Activated CD4-positive, alpha-beta T cell treated with anti-CD3 and anti-CD28 coated beads for 36 hours (primary cell): Measurements from ENCODE around the gene PPARGC1A. TPM values are rescaled to one million over a fixed set of nuclear protein-coding genes. Genes with fewer than 3 reads are reported as not detected.

ENCODE experiments used
- ATAC-seq: fragments of 200-7000 bp; cut with Tn5 transposase; one replicate; pipeline ENCODE4 v1.10.0; 2021; ENCODE audit warnings: mild to moderate bottlenecking, moderate library complexity
- CTCF ChIA-PET: fragments of 350-600 bp; sonication (Branson Sonifier 250); formaldehyde crosslinking; loops from one replicate; lab custom pipeline; 2021; ENCODE audit warnings: antibody characterized with exemption; lab: Charles Lee
- POLR2A ChIA-PET: fragments of 350-600 bp; sonication (Branson Sonifier 250); formaldehyde crosslinking; loops from one replicate; lab custom pipeline; 2021; ENCODE audit warnings: antibody characterized with exemption, inconsistent platforms; lab: Charles Lee
- DNase-seq: peaks from one replicate; pipeline ENCODE4 v3.0.0-alpha.2; 2020
- H3K27ac Mint-ChIP-seq: one replicate; pipeline ENCODE4 v1.8.0; 2021; ENCODE audit warnings: mixed read lengths
- H3K27me3 Mint-ChIP-seq: one replicate; pipeline ENCODE4 v1.8.0; 2021; ENCODE audit warnings: mixed read lengths
- H3K36me3 Mint-ChIP-seq: one replicate; pipeline ENCODE4 v1.8.0; 2021; ENCODE audit warnings: low read depth, mixed read lengths
- H3K4me1 Mint-ChIP-seq: one replicate; pipeline ENCODE4 v1.8.0; 2021; ENCODE audit warnings: mixed read lengths
- H3K4me3 Mint-ChIP-seq: one replicate; pipeline ENCODE4 v1.8.0; 2021; ENCODE audit warnings: mild to moderate bottlenecking, moderate library complexity, mixed read lengths
- H3K9me3 Mint-ChIP-seq: one replicate; pipeline ENCODE4 v1.8.0; 2021; ENCODE audit warnings: low read depth, mixed read lengths
- intact Hi-C, 2 experiments: fragments of 100-400 bp; cut with DNase I in 1 of 2; cut with micrococcal nuclease in 1 of 2; formaldehyde crosslinking; loops; one replicate each; pipeline versions ENCODE4 v1.14.2 to v1.15.1; 2022 to 2024; cut with DNase I, micrococcal nuclease
- total RNA-seq, 2 experiments: library from RNA; stranded (reverse); gene quantifications; one replicate each; pipeline ENCODE4 v1.2.3, GENCODE V29; 2021

Gene PPARGC1A
- total RNA-seq, 2 experiments from 2014 or later, result not detected

DNA sequence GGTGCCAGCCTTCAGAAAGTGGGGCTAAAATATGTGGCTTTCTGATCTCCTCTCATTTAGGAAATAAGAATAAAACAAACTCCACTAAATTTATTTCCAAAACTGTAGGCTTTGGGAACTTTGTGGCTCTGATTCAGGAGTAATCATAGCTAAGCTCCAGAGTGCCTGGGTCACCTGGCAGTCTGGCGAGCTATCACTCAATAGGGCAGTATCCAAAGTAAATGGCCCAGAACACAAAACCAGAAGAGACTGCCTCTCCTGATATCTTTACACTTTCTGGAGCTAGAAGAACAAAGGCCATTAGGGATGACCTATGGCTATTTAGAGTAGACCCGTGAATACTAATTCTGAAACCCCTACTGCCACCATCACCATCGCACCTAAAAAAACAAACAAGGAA, 17.0 kb upstream of the PPARGC1A start:
- ChIA-PET POLR2A (no interaction called here), CTCF (no interaction called here)
- Mint-ChIP-seq H3K4me3 (no peak overlapping the region), H3K27ac (no peak overlapping the region), H3K9me3 (no peaks in the 10 kb centered on the region), H3K36me3 (no peaks in the 10 kb centered on the region), H3K4me1 (no peaks in the 10 kb centered on the region), H3K27me3 (no peaks in the 10 kb centered on the region)
- ATAC-seq (no peak), DNase-seq (no peak)
- intact Hi-C loops, result no loop called here

DNA sequence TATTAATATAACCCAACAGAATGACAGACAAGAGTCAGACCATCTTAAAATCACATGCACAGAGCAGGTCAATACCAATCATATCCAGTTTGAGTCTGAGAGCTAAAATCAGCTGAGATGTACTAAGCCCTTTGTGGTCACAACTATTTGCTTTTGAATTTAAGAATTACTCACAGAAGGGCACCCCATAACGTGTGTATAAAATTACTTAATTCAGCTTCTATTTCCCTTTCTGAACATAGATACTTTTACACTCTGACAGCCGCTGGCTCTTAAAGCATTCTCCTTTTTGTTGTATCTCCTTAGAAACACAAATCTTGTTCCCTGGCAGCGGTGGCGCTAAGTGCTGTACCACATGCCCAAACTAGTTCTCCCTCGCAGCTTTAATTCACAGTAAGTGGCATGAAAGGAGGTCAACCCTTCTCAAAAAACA, 14.8 kb upstream of the PPARGC1A start:
- ATAC-seq (no peak), DNase-seq (no peak)
- CTCF ChIA-PET, result no interaction called here
- H3K4me1 Mint-ChIP-seq, result no peaks in the 10 kb centered on the region
- H3K4me3 Mint-ChIP-seq, result no peak overlapping the region
- H3K9me3 Mint-ChIP-seq, result no peaks in the 10 kb centered on the region
- no peaks in the 10 kb centered on the region for H3K36me3 Mint-ChIP-seq
- no peak overlapping the region for H3K27ac Mint-ChIP-seq
- intact Hi-C loops, result no loop called here
- no peaks in the 10 kb centered on the region for H3K27me3 Mint-ChIP-seq
- POLR2A ChIA-PET, result no interaction called here

DNA sequence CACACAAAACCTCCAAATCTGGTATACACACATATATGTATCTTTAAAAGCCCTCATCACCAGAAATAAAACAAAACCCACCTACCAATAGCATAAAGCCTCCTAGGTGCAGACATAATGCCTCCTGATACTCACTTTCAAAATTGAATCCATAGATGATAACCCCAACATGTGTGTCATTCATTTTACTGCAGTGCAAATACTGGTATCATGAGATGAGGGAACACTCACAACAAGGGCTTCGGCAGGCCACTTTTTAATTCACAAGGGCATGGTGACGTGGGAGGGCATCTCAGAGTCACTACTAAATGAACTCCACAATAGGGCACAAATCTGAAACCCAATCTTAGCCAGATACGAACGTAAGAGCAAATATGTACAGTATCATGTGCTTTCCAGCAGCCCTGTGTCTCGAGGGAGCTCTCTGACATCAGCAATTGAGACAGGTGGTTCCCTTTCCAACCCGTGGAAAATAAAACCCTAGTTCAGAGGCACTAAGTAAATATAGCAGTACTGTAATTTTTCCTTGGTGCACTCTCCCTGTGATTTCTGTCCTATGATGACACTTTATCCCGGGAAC, 14.1 kb upstream of the PPARGC1A start:
- CTCF ChIA-PET, result no interaction called here
- H3K27me3 Mint-ChIP-seq, result no peaks in the 10 kb centered on the region
- H3K4me1 Mint-ChIP-seq, result no peaks in the 10 kb centered on the region
- H3K27ac Mint-ChIP-seq, result no peak overlapping the region
- intact Hi-C loops, result no loop called here
- POLR2A ChIA-PET, result no interaction called here
- H3K36me3 Mint-ChIP-seq, result no peaks in the 10 kb centered on the region
- DNase-seq (no peak), ATAC-seq (no peak)
- H3K4me3 Mint-ChIP-seq, result no peak overlapping the region
- H3K9me3 Mint-ChIP-seq, result no peaks in the 10 kb centered on the region

DNA sequence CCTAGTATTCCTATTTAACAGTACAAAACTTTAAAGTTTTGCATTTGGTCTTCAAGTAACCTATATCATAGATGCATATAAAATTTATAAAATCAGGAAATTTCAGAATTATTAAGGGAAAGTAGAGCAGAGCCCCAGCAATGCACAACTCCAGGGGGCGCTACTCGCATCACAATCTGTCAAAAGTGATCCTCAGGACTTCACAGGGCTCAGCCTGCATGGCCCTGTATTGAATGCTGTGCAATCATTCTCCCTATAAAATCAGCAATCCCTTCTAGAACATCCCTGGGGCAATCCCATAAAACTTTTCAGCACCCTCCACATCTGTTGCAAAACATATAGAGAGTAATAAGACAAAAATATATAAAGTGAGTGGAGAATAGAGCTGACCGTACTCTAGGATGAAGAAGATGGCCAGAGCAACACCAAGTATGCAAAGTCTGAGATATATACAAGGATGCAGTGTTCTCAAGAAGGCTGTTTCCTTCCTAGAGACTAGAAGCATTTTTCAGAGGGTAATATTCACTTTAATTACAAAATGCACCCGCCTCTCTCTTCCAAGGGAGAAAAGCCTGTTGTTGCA, 12.5 kb upstream of the PPARGC1A start:
- no peak overlapping the region for H3K4me3 Mint-ChIP-seq
- H3K27me3 Mint-ChIP-seq, result no peaks in the 10 kb centered on the region
- ATAC-seq, result no peak
- ChIA-PET CTCF (no interaction called here), POLR2A (no interaction called here)
- no peak overlapping the region for H3K27ac Mint-ChIP-seq
- no peaks in the 10 kb centered on the region for H3K9me3 Mint-ChIP-seq
- intact Hi-C loops, result no loop called here
- no peaks in the 10 kb centered on the region for H3K4me1 Mint-ChIP-seq
- no peaks in the 10 kb centered on the region for H3K36me3 Mint-ChIP-seq
- no peak for DNase-seq

DNA sequence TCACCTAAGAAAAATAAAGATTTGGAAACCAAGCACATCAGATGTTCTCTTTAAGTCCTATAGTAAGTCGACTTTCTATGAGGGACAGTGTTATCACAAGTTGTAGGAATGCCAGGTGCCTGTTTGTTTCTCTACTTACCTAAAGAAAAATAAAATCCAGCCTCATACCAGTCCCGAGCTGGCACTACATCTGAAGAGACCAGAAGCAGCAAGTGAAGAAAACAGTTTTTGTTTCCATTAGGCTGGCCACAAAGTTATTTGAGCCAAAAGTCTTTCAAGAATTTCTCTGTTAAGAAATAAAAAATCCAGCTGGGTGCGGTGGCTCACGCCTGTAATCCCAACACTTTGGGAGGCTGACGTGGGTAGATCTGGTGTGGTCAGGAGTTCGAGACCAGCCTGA, 10.8 kb upstream of the PPARGC1A start:
- ATAC-seq (no peak), DNase-seq (no peak)
- no peaks in the 10 kb centered on the region for H3K9me3 Mint-ChIP-seq
- no peak overlapping the region for H3K4me3 Mint-ChIP-seq
- no peaks in the 10 kb centered on the region for H3K4me1 Mint-ChIP-seq
- H3K36me3 Mint-ChIP-seq, result no peaks in the 10 kb centered on the region
- CTCF ChIA-PET, result no interaction called here
- no peaks in the 10 kb centered on the region for H3K27me3 Mint-ChIP-seq
- POLR2A ChIA-PET, result no interaction called here
- no peak overlapping the region for H3K27ac Mint-ChIP-seq
- intact Hi-C loops, result no loop called here

DNA sequence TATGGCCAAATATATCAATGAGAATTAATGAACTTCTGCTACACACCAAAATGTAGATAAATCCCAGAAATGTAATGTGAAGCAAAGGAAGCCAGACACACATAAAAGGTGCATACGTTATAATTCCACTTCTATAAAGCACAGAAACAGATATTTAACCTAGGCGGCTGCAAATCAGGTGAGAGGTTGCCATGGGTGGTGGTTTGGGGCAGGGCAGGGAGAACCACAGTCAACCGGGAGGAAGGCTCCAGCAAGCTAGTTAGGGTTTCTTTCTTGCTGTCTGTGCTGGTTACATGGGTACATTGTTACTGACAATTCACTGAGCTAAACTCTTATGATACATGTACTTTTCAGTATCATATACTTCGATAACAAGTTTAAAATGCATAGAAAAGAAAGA, 9.7 kb upstream of the PPARGC1A start:
- Mint-ChIP-seq H3K4me3 (no peak overlapping the region), H3K36me3 (no peaks in the 10 kb centered on the region), H3K27ac (no peak overlapping the region), H3K27me3 (no peaks in the 10 kb centered on the region), H3K9me3 (no peaks in the 10 kb centered on the region), H3K4me1 (no peaks in the 10 kb centered on the region)
- ChIA-PET POLR2A (interaction anchor here (0.7 kb wide), 1 partner anchor 14 kb away, joined by 3 read pairs; no protein-coding TSS in a partner anchor), CTCF (no interaction called here)
- no peak for DNase-seq
- ATAC-seq, result no peak
- intact Hi-C loops, result no loop called here

DNA sequence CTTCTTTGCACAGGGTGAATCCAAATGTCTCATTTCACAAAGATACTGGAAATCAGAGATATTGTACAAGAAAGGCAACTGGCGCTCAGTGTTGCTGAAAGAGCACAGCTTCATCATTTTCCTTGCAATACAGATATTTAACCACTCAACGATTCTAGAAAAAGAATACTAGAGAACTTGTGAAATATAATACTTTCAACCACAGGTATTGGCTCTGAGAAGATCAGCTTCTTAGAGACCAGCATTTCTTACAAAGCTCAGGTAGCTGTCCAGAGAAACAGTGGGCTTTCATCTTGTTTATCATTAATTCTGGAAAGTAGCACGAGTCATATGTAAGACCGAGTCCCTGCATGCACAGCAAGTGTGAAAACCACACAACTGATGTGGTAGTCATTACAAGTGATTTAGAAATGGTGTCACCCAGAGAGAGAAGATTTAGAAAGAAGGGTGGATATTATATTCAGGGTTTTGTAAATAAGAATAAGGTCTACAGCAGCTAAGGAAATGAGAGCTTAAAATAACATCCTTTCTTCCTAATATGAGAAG, 7.8 kb upstream of the PPARGC1A start:
- Mint-ChIP-seq H3K36me3 (no peaks in the 10 kb centered on the region), H3K9me3 (no peaks in the 10 kb centered on the region), H3K27me3 (peaks cover 2% of the 10 kb centered on the region), H3K4me1 (no peaks in the 10 kb centered on the region), H3K27ac (no peak overlapping the region), H3K4me3 (no peak overlapping the region)
- ATAC-seq (no peak), DNase-seq (no peak)
- POLR2A ChIA-PET, result no interaction called here
- CTCF ChIA-PET, result no interaction called here
- intact Hi-C loops, result no loop called here

DNA sequence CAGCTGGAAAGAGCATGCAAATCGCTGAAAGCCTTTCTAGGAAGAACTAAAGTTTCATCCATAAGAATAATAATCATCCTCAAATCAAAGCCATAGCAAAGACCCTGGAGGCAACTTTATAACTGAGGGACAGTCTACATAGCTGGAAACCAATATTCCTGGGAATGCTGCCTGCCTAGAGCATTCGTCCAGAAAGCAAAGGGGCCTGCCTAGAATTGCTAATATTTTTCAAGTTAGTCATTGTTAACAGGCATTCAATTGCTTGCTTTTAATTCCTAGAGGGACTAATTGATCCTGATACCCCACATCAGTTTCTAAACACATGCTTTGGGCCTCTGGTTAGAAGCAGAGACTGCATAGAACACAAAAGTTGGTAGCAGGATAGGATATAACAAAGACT, 4.2 kb upstream of the PPARGC1A start:
- Mint-ChIP-seq H3K36me3 (no peaks in the 10 kb centered on the region), H3K4me1 (peaks cover 11% of the 10 kb centered on the region), H3K27me3 (peaks cover 15% of the 10 kb centered on the region), H3K4me3 (no peak overlapping the region), H3K9me3 (no peaks in the 10 kb centered on the region), H3K27ac (no peak overlapping the region)
- intact Hi-C loops, result no loop called here
- POLR2A ChIA-PET, result no interaction called here
- ATAC-seq (no peak), DNase-seq (no peak)
- CTCF ChIA-PET, result no interaction called here

DNA sequence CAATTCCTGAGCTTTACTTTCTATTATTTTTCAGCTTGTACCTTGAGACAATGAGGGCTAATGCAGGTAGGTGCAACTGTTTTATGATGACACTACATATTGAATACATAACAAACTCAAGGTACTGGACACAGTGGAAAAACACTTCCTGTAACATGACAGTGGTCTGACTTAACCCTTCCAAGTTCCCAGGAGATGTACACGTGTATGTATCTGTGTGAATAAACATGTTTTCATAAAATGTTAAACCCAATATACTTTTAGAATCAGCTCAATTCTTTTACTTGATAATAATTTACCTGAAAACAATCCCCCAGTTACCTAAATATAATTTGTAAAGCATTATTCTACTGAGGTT, 1.2 kb upstream of the PPARGC1A start:
- DNase-seq (no peak), ATAC-seq (no peak)
- no peaks in the 10 kb centered on the region for H3K9me3 Mint-ChIP-seq
- H3K36me3 Mint-ChIP-seq, result no peaks in the 10 kb centered on the region
- intact Hi-C loops, result no loop called here
- H3K4me3 Mint-ChIP-seq, result no peak overlapping the region
- H3K4me1 Mint-ChIP-seq, result peaks cover 19% of the 10 kb centered on the region
- CTCF ChIA-PET, result no interaction called here
- H3K27ac Mint-ChIP-seq, result no peak overlapping the region
- peaks cover 25% of the 10 kb centered on the region for H3K27me3 Mint-ChIP-seq
- POLR2A ChIA-PET, result no interaction called here

DNA sequence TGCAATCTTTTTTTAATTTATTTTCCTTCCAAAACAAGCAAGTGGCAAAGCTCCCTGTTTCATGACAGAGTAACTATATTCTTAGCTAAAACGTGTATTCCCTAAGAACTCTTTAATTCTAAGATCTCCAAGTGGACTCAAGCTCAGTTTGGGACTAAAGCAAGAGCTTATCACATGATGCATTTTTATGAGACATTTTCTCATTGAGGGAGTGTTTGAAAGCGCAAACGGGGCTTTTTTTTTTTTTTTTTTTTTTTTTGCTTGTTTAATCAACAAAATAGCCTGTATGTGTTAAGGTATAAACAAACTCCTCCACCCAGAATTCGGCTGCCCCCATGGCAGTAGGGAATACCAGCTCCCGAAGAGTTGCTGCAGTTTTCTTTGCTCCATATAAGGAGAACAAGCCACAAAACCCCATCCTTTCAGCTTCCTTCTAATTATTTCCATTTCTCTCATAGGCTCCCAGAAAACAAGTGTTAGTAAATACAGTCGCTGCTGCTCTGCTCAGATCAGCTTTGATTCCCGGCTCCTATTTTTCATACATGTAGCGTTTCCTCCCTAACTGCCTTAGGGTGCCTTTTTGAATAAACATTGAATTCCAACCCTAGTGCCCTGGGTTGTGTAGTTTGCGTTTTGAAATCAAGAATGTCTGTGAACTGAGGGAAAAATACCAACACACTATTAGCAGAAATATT, 669 bp upstream of the PPARGC1A start:
- Mint-ChIP-seq H3K27me3 (peaks cover 25% of the 10 kb centered on the region), H3K27ac (no peak overlapping the region), H3K36me3 (no peaks in the 10 kb centered on the region), H3K4me3 (no peak overlapping the region), H3K4me1 (peaks cover 19% of the 10 kb centered on the region), H3K9me3 (no peaks in the 10 kb centered on the region)
- CTCF ChIA-PET, result interaction anchor here (0.6 kb wide), 1 partner anchor 308 kb away, joined by 3 read pairs; no protein-coding TSS in a partner anchor
- ATAC-seq, result no peak
- DNase-seq, result no peak
- intact Hi-C loops, result no loop called here
- POLR2A ChIA-PET, result no interaction called here

DNA sequence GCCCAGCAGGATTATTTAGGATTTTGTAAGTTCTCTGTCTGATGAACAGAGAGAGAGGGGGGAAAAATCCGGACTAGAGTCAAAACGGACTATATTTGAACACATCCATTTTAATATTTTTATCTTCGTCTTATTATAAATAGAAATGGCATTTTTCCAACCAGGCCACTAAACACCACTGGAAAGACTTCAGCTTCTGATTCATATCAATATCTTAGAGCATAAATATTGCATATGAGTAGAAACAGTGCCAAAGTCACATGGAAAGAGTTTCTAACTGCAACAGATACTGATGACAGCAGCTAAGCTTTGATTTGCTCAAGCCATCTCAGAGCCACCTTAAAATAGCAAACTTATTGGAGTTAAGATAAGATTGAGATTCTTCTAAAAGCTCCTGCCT, 456 bp downstream of the PPARGC1A start:
- CTCF ChIA-PET, result no interaction called here
- H3K27me3 Mint-ChIP-seq, result peaks cover 25% of the 10 kb centered on the region
- intact Hi-C loops, result no loop called here

More for the DNA sequence above, 456 bp downstream of the PPARGC1A start:
- Mint-ChIP-seq H3K9me3 (no peaks in the 10 kb centered on the region), H3K4me1 (peaks cover 19% of the 10 kb centered on the region), H3K27ac (no peak overlapping the region), H3K4me3 (peak overlapping the region; percentile 26), H3K36me3 (no peaks in the 10 kb centered on the region)
- DNase-seq (no peak), ATAC-seq (no peak)
- POLR2A ChIA-PET, result no interaction called here
